ENCODE data around the gene C7orf57.
A peak's percentile ranks its signal among the peaks of the same experiment; 100 is the strongest.
"Not testable (repeated sequence)": the region's sequence is repeated elsewhere in the genome, so short reads cannot be mapped to it uniquely, and the experiment has no call there.

Gene C7orf57

DNA sequence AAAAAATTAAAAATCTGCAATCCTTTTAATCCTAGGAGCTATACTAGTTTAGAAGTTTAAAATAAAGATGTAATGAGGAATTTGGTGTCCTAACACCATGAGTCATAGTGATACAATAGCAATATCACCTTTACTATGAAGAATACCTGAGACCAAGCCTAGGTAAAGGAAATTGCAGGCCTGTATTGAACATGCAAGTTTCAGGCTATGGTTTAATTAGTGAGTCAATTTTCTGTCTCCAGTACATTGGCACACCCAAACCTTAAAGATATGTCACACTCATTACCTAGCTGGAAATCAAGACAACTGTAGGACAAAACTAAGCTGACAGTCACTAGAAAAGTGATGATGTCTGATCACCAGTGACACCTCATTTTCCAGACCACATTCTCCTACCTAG, 47.0 kb downstream of the C7orf57 start:
- H3K27ac ChIP-seq (ENCODE audit: low read depth, low read length); H3K36me3 ChIP-seq (ENCODE audit: control insufficient read depth in 5 of 5, insufficient read depth in 5 of 5, low read length in 5 of 5); H3K9ac ChIP-seq (ENCODE audit: low read length in 5 of 5); H3K4me3 ChIP-seq (ENCODE audit: low read depth in 1 of 5, low read length in 5 of 5); H3K27me3 ChIP-seq (ENCODE audit: control insufficient read depth in 5 of 5, insufficient read depth in 4 of 5, low read length in 5 of 5); H3K9me3 ChIP-seq (ENCODE audit: control insufficient read depth in 5 of 5, low read length in 5 of 5): not testable (repeated sequence)
- peaks cover 4 to 35% (median 22%) of the 10 kb centered on the region in 5 donors for H3K4me1 ChIP-seq (ENCODE audit: control insufficient read depth in 5 of 5, insufficient read depth in 5 of 5, low read length in 5 of 5)

DNA sequence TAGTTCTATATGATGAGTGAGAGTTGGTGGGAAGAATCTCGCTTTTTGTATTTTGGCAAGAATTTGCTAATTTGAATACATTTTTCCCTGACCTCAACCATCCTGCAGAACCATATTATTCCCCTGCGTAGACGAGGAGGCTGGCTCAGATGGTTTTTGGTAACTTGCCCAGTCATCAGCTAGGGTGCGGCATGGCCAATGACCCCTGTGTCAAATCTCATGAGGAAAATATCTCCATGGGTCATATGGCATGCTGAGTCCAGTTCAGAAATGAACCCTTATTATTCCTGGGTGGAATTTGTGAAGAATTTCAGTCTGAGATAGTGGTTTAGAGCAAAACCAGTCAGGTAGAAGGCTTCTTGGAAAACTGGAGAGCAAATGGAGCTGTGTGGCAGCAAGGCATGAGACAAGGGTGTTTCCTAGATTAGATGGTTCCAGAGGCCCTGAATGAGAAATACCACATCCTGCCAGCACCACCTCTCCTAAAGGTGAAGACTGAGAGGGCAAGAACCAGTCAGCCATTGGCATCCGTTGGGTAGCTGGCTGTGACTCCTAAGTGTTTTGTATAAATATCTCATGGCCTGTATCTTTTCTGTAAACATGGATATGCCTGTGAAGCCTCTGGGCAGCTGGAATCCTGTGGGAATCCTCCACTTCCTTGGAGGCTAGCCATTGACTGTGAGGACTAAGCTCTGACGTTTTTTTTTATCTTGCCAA, 47.9 kb downstream of the C7orf57 start:
- H3K27ac ChIP-seq (ENCODE audit: low read depth, low read length), result no peak overlapping the region

DNA sequence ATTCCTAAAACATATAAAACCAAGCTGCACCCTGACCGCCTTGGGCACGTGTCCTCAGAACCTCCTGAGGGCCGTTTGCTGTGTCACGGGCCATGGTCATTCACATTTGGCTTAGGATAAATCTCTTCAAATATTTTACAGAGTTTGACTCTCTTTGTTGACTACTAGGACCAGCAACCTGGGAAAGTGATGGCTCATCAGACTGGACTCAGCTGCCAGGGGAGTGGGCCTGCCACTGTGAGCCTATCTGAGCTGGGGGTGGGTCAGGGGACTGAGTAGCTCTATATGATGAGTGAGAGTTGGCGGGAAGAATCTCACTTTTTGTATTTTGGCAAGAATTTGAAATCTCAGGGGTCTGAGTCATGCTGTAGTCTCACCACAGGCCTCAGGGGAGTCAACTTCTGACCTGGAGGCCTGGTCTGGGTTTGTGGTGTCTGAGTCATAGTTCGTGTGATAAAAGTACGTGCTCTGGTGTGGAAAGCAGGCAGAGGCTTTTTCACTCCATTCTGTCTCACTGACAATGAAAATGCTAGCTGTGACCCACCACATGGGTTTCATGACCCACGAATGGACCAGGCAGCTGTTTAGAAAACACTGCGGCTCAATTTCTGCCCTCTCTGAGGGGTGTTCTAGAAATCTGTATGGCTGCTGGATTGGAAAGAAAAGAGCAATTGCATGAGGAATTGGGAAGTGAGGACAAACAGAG, 49.5 kb downstream of the C7orf57 start:
- H3K27ac ChIP-seq (ENCODE audit: low read depth, low read length), result peak overlapping the region; percentile 74
- peak overlapping the region in 3 of 5 donors; percentile 38 to 64 (median 56) for H3K9ac ChIP-seq (ENCODE audit: low read length in 5 of 5)
- peaks cover 8 to 57% (median 32%) of the 10 kb centered on the region in 5 donors for H3K4me1 ChIP-seq (ENCODE audit: control insufficient read depth in 5 of 5, insufficient read depth in 5 of 5, low read length in 5 of 5)

More for the DNA sequence above, 47.9 kb downstream of the C7orf57 start:
- Histone ChIP-seq H3K4me3 (ENCODE audit: low read depth in 1 of 5, low read length in 5 of 5) (no peak overlapping the region), H3K36me3 (ENCODE audit: control insufficient read depth in 5 of 5, insufficient read depth in 5 of 5, low read length in 5 of 5) (no peaks in the 10 kb centered on the region), H3K9ac (ENCODE audit: low read length in 5 of 5) (no peak overlapping the region), H3K27me3 (ENCODE audit: control insufficient read depth in 5 of 5, insufficient read depth in 4 of 5, low read length in 5 of 5) (no peaks in the 10 kb centered on the region), H3K4me1 (ENCODE audit: control insufficient read depth in 5 of 5, insufficient read depth in 5 of 5, low read length in 5 of 5) (peaks cover 5 to 43% (median 28%) of the 10 kb centered on the region in 5 donors), H3K9me3 (ENCODE audit: control insufficient read depth in 5 of 5, low read length in 5 of 5) (no peaks in the 10 kb centered on the region)

DNA sequence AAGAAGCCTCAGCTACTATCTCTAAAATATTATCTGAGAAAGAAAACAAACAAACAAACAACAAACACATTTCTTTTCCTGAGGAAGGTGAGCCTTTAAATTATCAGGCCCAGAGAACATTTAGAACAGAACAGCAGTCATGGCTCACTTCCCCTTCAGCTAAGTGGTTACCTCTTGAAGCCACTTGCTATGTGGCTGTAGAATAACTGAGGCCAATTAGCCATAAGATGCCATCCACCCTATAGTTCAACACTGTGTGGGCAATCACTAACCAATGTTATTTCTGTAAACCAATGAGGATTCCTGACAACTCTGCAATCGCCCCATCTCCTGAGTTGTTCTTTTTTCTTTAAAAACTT, 50.1 kb downstream of the C7orf57 start:
- Histone ChIP-seq H3K27ac (ENCODE audit: low read depth, low read length) (peak overlapping the region; percentile 74), H3K4me3 (ENCODE audit: low read depth in 1 of 5, low read length in 5 of 5) (no peak overlapping the region), H3K36me3 (ENCODE audit: control insufficient read depth in 5 of 5, insufficient read depth in 5 of 5, low read length in 5 of 5) (no peaks in the 10 kb centered on the region), H3K4me1 (ENCODE audit: control insufficient read depth in 5 of 5, insufficient read depth in 5 of 5, low read length in 5 of 5) (peaks cover 8 to 62% (median 37%) of the 10 kb centered on the region in 5 donors), H3K9ac (ENCODE audit: low read length in 5 of 5) (peak overlapping the region in 3 of 5 donors; percentile 38 to 64 (median 56)), H3K27me3 (ENCODE audit: control insufficient read depth in 5 of 5, insufficient read depth in 4 of 5, low read length in 5 of 5) (no peaks in the 10 kb centered on the region), H3K9me3 (ENCODE audit: control insufficient read depth in 5 of 5, low read length in 5 of 5) (no peaks in the 10 kb centered on the region)

More for the DNA sequence above, 49.5 kb downstream of the C7orf57 start:
- no peaks in the 10 kb centered on the region for H3K36me3 ChIP-seq (ENCODE audit: control insufficient read depth in 5 of 5, insufficient read depth in 5 of 5, low read length in 5 of 5)
- no peaks in the 10 kb centered on the region for H3K9me3 ChIP-seq (ENCODE audit: control insufficient read depth in 5 of 5, low read length in 5 of 5)
- no peak overlapping the region for H3K4me3 ChIP-seq (ENCODE audit: low read depth in 1 of 5, low read length in 5 of 5)
- no peaks in the 10 kb centered on the region for H3K27me3 ChIP-seq (ENCODE audit: control insufficient read depth in 5 of 5, insufficient read depth in 4 of 5, low read length in 5 of 5)

DNA sequence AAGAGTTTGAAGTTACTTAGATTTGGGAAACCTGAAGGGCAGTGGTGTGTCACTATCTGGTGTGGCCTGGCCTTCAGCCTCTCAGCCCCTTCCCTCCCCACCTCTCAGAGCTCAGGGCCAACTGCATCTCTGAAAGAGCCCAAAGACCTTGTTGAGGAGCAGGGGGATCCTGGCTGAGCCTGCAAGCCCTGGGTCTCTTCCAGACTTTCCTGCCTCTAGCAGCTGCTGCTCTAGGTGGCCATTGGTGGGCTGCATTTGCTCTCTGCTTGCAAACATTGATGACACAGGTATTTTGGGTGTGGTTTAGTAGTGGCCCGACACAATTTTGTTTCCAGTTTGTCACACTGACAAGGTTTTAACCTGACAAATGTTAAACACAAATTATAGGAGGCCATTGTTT, 50.6 kb downstream of the C7orf57 start:
- Histone ChIP-seq H3K4me3 (ENCODE audit: low read depth in 1 of 5, low read length in 5 of 5) (no peak overlapping the region), H3K9ac (ENCODE audit: low read length in 5 of 5) (peak overlapping the region in 1 of 5 donors; percentile 64), H3K27ac (ENCODE audit: low read depth, low read length) (peak overlapping the region; percentile 74), H3K4me1 (ENCODE audit: control insufficient read depth in 5 of 5, insufficient read depth in 5 of 5, low read length in 5 of 5) (peaks cover 8 to 67% (median 40%) of the 10 kb centered on the region in 5 donors), H3K9me3 (ENCODE audit: control insufficient read depth in 5 of 5, low read length in 5 of 5) (no peaks in the 10 kb centered on the region), H3K36me3 (ENCODE audit: control insufficient read depth in 5 of 5, insufficient read depth in 5 of 5, low read length in 5 of 5) (no peaks in the 10 kb centered on the region), H3K27me3 (ENCODE audit: control insufficient read depth in 5 of 5, insufficient read depth in 4 of 5, low read length in 5 of 5) (no peaks in the 10 kb centered on the region)

DNA sequence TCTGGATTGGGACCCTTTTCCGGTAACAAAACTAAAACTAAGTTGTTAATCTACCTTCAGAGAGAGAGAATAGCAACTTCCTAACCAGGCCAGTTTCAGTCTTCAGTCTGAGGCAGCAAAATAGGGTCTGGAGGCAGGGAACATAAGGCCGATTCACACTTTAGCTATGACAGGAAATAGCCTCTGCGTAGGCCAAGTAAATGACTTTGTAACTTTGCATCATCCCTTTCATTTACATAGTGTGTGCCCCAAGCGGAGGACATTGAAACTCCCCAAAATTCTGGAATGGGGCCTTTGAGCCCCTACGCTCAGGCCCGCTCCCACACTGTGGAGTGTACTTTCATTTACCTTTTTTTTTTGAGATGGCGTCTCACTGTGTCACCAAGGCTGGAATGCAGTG, 52.0 kb downstream of the C7orf57 start:
- Histone ChIP-seq H3K36me3 (ENCODE audit: control insufficient read depth in 5 of 5, insufficient read depth in 5 of 5, low read length in 5 of 5) (peaks cover 0 to 11% (median 7%) of the 10 kb centered on the region in 5 donors), H3K9ac (ENCODE audit: low read length in 5 of 5) (no peak overlapping the region), H3K4me1 (ENCODE audit: control insufficient read depth in 5 of 5, insufficient read depth in 5 of 5, low read length in 5 of 5) (peaks cover 8 to 70% (median 46%) of the 10 kb centered on the region in 5 donors), H3K27me3 (ENCODE audit: control insufficient read depth in 5 of 5, insufficient read depth in 4 of 5, low read length in 5 of 5) (no peaks in the 10 kb centered on the region), H3K9me3 (ENCODE audit: control insufficient read depth in 5 of 5, low read length in 5 of 5) (no peaks in the 10 kb centered on the region), H3K4me3 (ENCODE audit: low read depth in 1 of 5, low read length in 5 of 5) (no peak overlapping the region), H3K27ac (ENCODE audit: low read depth, low read length) (peak overlapping the region; percentile 92)

DNA sequence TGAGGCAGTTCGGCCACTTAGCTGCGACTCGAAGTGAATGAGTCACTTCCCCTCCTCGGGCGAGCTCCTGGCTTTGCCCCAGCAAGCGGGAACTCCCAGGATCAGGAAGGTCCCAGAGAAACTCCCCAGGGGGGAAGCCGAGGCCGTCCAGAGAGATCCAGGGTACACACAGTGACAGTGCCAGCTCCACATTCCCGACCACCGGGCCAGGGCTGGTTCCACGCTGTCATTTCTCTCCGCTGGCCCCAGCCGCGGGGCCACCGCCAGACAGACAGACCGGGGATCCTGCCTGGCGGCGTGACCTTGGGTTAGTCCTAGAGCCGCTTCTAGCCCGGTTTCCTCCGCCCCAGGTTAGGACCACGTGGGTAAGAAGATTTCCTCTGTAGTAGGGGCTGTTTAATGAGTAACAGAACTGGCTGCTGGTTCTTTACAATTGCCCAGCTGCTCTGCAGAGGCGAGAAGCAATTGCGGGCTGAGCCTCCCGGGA, 53.3 kb downstream of the C7orf57 start:
- Histone ChIP-seq H3K36me3 (ENCODE audit: control insufficient read depth in 5 of 5, insufficient read depth in 5 of 5, low read length in 5 of 5) (peaks cover 0 to 24% (median 14%) of the 10 kb centered on the region in 5 donors), H3K4me3 (ENCODE audit: low read depth in 1 of 5, low read length in 5 of 5) (peak overlapping the region; percentile 71 to 91 (median 80)), H3K9me3 (ENCODE audit: control insufficient read depth in 5 of 5, low read length in 5 of 5) (no peaks in the 10 kb centered on the region), H3K27me3 (ENCODE audit: control insufficient read depth in 5 of 5, insufficient read depth in 4 of 5, low read length in 5 of 5) (no peaks in the 10 kb centered on the region), H3K4me1 (ENCODE audit: control insufficient read depth in 5 of 5, insufficient read depth in 5 of 5, low read length in 5 of 5) (peaks cover 8 to 64% (median 41%) of the 10 kb centered on the region in 5 donors), H3K27ac (ENCODE audit: low read depth, low read length) (peak overlapping the region; percentile 92), H3K9ac (ENCODE audit: low read length in 5 of 5) (peak overlapping the region; percentile 73 to 93 (median 85))

DNA sequence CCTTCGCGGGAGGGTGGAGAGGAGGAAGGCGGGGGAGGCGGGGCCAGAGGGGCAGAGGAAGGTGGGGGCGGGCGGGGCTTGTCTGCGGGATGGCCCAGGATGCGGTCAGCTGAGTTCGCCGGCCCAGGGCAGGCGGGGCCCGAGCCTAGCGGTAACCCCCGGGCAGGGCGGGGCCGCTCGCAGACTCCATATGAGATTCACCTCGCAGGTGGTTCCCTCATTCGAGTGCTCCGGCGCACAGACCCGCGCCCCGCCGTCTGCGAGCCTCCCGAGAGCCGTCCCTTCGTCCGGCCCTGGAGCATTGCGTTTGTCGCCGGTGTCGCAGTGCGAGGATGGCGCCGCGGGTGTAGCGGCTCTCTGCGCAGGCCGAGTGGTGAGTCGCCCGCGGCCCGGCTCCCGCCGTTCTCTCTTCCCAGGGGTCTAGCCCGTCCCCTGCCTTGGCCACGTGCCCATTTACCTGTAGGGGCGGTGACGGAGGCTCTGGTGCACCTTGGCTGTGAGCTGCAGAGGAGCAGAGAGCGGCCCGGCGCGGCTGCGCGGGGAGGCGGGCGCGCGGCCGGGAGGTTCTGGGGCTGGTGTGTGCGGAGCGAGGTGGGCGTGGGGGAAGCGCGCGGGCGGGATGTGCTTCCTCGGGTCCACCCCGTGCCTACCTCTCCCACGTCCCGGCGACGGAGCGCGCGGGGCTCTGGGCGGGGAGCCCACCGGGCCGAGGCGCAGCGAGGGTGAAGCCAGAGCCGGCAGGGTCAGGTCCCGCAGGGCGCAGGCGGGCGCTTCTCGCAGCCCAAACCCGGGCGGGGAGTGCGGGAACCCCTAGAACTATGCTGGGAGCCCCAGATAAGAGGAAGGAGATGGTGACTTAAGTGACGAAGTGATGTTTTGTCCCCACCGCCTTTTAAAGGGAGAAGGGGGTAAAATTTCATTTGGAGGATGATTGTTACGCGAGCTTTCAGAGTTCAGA, 54.0 kb downstream of the C7orf57 start, which contains the start of gene UPP1:
Gene UPP1 (plus strand): TSS at position 220 of the 958 bp plus-strand sequence. CDS start 5,519 bp downstream, outside the sequence.
- Histone ChIP-seq H3K9ac (ENCODE audit: low read length in 5 of 5) (peak within 1 kb of the TSS; percentile 73 to 93 (median 85)), H3K27ac (ENCODE audit: low read depth, low read length) (peak within 1 kb of the TSS; percentile 92), H3K4me3 (ENCODE audit: low read depth in 1 of 5, low read length in 5 of 5) (peak within 1 kb of the TSS; percentile 71 to 91 (median 80)), H3K4me1 (ENCODE audit: control insufficient read depth in 5 of 5, insufficient read depth in 5 of 5, low read length in 5 of 5) (peaks cover 8 to 63% (median 40%) of the 10 kb centered on the region in 5 donors), H3K9me3 (ENCODE audit: control insufficient read depth in 5 of 5, low read length in 5 of 5) (no peaks in the 10 kb centered on the region), H3K36me3 (ENCODE audit: control insufficient read depth in 5 of 5, insufficient read depth in 5 of 5, low read length in 5 of 5) (peaks cover 0 to 30% (median 14%) of the 10 kb centered on the region in 5 donors), H3K27me3 (ENCODE audit: control insufficient read depth in 5 of 5, insufficient read depth in 4 of 5, low read length in 5 of 5) (no peaks in the 10 kb centered on the region)

DNA sequence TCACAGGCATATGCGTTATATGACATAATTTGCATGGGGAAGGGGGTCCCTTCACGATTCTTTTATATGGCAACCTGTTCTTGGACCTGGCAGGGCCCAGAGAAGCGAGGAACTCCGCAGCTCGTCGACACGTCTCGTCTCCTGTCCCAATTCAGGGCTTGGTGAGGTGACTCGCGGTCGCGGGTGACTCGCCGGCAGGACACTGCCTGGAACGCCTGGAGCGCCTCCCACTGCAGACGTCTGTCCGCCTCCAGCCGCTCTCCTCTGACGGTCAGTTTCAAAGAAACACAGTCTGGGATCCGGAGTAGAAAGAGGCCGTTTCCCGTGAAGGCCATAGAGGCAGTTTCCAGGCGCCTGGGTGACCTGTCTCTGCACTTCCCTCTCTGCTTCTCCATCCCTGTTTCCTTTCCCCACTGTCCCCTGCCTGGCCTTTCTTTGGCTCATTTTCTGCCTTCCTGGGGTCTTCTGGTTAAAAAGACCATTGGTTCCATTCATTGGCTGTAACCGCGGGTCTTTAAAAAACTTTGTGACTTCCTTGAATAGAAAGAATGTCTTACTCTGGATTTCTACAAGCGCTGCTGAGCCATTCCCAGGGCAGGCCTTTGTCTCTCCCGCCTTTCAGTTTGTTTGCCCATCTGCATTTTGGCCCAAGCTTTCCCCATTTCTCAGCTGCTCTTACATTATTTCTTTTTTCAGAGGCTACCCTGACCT, 54.9 kb downstream of the C7orf57 start:
- Histone ChIP-seq H3K36me3 (ENCODE audit: control insufficient read depth in 5 of 5, insufficient read depth in 5 of 5, low read length in 5 of 5) (peaks cover 0 to 40% (median 17%) of the 10 kb centered on the region in 5 donors), H3K9ac (ENCODE audit: low read length in 5 of 5) (peak overlapping the region in 3 of 5 donors; percentile 77 to 83 (median 78)), H3K9me3 (ENCODE audit: control insufficient read depth in 5 of 5, low read length in 5 of 5) (no peaks in the 10 kb centered on the region), H3K4me3 (ENCODE audit: low read depth in 1 of 5, low read length in 5 of 5) (peak overlapping the region; percentile 64 to 91 (median 80)), H3K27ac (ENCODE audit: low read depth, low read length) (peak overlapping the region; percentile 47), H3K27me3 (ENCODE audit: control insufficient read depth in 5 of 5, insufficient read depth in 4 of 5, low read length in 5 of 5) (no peaks in the 10 kb centered on the region), H3K4me1 (ENCODE audit: control insufficient read depth in 5 of 5, insufficient read depth in 5 of 5, low read length in 5 of 5) (peaks cover 3 to 54% (median 33%) of the 10 kb centered on the region in 5 donors)
